NCI-H345 treated with DMSO at 0.1 percent for 48 hours (cell line): ENCODE data around the gene ASMTL.
"Not testable (repeated sequence)": the region's sequence is repeated elsewhere in the genome, so short reads cannot be mapped to it uniquely, and the experiment has no call there.

ENCODE experiments used
- DNase-seq: peaks from one replicate; lab custom pipeline; 2025; ENCODE audit not compliant: unreplicated experiment; lab: John Stamatoyannopoulos, UW

Gene ASMTL

DNA sequence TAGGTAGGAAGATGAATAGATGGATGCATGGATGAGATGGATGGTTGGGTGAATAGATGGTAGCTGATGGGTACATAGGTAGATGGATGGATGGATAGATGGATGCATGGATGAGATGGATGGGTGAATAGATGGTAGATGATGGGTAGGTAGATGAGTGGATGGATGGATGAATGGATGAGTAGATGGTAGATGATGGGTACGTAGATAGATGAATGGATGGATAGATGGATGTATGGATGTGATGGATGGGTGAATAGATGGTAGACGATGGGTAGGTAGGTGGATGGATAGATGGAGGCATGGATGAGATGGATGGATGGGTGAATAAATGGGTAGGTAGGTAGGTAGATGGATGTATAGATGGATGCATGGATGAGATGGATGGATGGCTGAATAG is 46.9 kb downstream of the ASMTL start:
- not testable (repeated sequence) for DNase-seq

DNA sequence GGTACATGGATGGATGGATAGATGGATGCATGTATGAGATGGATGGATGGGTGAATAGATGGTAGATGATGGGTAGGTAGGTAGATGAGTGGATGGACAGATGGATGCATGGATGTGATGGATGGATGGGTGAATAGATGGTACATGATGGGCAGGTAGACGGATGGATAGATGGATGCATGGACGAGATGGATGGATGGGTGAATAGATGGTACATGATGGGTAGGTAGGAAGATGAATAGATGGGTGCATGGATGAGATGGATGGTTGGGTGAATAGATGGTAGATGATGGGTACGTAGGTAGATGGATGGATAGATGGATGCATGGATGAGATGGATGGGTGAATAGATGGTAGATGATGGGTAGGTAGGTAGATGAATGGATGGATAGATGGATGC is 48.8 kb downstream of the ASMTL start:
- not testable (repeated sequence) for DNase-seq

DNA sequence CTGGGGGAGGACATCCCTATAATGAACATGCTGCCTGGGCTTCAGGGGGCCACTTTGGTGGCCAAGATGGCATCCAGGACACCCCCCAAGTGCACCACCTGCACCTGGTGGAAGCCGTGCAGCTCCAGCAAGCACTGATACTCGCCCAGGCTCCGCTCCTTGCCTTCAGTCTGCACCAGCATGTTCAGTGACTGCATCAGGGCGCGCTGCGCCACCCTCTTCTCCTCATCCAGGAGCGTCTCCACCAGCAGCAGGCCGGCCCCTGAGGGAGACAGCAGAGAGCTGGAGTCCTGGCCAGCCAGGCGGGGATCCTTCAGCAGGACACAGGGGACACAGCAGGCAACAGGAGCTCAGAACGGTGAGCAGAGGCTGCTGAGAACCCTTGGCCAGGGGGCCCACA is 49.5 kb downstream of the ASMTL start:
- no peak for DNase-seq

- no peak for DNase-seq
These were observed 50.9 kb downstream of the ASMTL start for GRCh38 chrX:1401611-1402430.

DNA sequence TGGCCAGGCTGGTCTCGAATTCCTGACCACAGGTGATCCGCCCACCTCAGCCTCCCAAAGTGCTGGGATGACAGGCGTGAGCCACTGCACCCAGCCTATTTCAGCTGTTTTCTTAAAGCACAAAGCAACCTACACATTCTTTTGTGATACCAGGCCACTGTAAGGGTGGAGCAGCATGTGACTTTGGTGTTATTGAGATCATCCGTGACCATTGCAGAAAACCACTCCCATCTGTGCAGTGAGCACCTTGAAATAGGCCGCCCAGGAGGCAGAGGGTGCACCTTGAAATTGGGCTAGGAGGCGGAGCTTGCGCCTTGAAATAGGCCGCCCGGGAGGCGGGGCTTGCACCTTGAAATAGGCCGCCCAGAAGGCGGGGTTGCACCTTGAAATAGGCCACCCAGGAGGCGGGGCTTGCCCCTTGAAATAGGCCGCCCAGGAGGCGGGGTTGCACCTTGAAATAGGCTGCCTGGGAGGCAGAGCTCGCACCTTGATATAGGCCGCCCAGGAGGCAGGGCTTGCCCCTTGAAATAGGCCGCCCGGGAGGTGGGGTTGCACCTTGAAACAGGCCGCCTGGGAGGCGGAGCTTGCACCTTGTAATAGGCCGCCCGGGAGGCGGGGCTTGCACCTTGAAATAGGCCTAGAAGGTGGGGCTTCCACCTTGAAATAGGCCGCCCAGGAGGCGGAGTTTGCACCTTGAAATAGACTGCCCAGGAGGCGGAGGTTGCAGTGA is 51.8 kb downstream of the ASMTL start:
- no peak for DNase-seq

- no peak for DNase-seq
These were observed 52.7 kb downstream of the ASMTL start for GRCh38 chrX:1400049-1400448.

DNA sequence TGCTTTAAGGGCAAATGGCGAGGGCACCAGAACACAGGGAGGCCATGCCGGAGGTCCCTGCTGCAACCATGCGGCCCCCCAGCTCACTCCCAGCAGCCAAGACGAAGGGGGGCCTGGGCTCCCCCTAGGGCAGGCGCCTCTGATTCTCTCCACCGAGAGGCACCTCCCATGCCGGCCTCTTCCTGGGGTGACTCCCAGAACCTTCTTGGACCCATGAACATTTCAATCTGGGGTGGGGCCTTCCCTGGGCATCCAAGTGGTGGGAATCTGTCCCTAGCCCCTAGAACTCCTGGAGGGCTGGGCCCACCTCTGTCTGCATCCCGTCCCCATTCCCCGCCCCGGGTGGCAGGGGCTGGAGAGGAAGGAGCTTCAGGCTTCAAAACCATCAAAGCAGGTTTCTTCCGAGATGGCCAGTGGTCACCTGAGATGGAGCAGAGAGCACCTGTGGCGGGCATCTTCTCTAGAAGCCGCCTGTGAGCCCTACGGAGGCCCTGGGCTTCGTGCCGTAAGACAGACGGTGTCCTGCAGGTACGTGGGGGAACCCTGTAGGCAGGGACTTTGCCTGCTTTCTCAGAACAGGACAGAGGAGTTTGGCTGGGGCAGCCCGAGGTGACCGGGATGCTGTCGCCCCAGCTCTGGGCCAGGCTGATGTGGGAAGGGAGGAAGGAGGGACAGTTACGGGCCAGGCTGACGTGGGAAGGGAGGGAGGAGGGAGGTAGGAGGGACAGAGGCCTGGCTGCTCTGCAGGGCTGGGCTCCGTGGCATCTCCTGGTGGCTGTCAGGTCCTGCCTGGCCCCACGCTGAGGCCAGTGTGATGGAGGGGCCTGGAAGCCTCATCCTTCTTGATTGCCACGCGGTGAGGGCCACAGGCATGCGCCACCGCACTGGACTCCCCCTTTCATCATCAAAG is 54.0 kb downstream of the ASMTL start:
- DNase-seq, result no peak

DNA sequence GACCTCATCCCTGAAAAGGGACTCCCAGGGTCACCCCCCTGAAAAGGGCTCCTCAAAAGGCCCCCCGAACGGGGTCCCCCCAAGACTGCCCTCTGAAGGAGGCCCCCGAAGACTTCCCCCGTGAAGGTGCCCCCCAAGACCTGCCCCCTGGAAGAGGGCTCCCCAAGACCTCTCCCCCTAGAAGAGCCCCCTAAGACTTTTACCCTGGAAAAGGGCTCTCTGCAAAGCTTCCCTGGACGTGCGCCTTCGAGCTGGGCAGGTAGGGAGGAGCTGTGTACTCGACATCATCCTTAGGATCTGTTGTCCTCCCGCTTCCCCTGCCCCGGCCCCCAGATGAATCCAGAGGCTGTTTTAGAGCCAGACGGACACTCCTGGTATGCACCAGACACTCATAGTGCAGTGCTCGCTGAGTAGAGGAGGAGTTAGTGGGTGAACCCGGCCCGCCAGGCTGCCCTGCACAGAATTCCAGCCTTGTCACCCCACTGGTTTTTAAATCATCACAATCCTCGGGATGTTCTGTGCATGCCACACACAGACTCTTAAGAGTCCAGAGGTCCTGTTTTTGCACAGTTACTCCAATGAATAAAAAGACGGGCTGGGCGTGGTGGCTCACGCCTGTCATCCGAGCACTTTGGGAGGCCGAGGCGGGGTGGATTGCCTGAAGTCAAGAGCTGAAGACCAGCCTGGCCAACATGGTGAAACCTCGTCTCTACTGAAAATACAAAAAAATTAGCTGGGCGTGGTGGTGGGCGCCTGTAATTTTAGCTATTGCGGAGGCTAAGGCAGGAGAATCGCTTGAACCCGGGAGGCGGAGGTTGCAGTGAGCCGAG is 55.1 kb downstream of the ASMTL start:
- no peak for DNase-seq

DNA sequence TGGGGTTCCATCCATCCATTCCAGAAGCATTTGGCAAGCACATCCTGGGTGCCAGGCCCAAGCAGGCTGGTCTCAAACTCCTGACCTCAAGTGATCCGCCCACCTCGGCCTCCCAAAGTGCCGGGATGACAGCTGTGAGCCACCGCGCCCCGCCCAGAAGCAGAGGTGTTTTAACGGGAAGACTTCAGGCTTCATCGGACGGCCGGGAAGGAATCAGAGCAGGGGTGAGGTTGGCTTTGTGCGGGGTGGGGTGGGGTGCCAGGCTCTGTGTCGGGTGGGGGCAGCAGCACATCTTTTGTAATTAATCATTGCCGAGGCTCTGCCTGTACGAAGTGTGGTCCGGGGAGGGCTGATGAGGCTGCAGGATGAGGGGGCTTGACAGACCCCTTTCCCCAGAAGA is 55.7 kb downstream of the ASMTL start:
- DNase-seq, result no peak

DNA sequence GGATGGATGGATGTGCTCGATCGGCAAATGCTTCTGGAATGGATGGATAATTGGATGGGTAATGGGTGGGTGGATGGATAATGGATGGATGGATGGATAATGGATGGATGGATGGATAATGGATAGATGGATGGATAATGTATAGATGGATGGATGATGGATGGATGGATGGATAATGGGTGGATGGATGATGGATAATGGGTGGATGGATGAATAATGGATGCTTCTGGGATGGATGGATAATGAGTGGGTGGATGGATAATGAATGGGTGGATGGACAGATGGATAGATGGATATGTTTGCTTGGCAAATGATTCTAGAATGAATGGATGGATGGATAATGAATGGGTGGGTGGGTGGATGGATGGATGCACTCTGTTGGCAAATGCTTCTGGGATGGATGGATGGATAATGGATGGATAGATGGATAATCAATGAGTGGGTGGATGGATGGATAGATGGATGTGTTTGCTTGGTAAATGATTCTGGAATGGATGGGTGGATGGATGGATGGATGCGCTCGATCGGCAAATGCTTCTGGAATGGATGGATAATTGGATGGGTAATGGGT is 57.0 kb downstream of the ASMTL start:
- no peak for DNase-seq

- no peak for DNase-seq
These were observed 57.8 kb downstream of the ASMTL start for GRCh38 chrX:1394731-1395501.

DNA sequence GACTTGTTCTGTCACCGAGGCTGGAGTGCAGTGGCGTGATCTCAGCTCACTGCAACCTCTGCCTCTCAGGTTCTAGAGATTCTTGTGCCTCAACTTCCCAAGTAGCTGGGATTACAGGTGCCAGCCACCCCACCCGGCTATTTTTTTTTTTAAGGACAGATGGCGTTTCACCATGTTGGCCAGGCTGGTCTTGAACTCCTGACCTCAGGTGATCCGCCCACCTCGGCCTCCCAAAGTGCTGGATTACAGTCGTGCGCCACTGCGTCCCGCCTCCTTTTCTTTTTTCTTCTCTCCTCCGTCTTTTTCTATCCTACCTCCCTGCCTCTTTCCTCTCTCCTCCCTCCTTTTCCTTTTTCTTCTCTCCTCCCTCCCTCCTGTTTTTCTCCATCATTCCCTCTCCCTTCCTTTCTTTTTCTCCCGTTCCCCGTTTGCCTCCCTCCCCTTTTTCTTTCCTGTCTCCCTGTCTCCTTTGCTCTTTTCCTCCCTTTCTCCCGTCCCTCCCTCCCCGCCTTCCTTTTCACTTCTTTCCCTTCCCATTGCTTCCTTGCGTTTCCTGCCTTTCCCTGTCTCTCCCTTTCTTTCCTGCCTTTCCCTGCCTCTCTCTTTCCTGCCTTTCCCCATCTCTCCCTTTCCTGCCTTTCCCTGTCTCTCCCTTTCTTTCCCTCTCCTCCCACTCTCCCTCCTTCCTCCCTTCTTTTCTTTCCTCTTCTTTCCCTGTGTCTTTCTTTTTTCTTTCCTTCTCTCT is 58.7 kb downstream of the ASMTL start:
- DNase-seq, result no peak

- DNase-seq, result no peak
These were observed 60.2 kb downstream of the ASMTL start for GRCh38 chrX:1392376-1393068.

GRCh38 chrX:1391707-1392375 is 60.9 kb downstream of the ASMTL start, which contains the start of gene SLC25A6:
Gene SLC25A6 (minus strand): TSS chrX:1392113. CDS start chrX:1392009, 104 bp downstream.
- no peak for DNase-seq

DNA sequence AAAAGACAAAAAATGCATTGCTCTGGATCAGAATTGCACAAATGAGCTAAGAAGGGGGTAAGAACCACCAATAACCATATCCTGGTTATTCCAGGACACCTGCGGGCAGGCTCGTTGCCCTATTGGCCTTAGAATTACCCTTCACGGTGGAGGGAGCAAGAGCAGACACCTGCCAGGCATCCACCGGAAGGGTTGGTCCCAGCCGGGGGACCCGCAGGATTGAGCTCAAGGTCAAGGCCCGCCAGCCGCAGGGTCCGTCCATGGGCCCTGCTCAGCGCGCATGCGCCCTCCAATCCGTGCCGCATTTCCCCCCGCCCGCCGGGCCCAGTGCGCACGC is 61.4 kb downstream of the ASMTL start:
- no peak for DNase-seq

DNA sequence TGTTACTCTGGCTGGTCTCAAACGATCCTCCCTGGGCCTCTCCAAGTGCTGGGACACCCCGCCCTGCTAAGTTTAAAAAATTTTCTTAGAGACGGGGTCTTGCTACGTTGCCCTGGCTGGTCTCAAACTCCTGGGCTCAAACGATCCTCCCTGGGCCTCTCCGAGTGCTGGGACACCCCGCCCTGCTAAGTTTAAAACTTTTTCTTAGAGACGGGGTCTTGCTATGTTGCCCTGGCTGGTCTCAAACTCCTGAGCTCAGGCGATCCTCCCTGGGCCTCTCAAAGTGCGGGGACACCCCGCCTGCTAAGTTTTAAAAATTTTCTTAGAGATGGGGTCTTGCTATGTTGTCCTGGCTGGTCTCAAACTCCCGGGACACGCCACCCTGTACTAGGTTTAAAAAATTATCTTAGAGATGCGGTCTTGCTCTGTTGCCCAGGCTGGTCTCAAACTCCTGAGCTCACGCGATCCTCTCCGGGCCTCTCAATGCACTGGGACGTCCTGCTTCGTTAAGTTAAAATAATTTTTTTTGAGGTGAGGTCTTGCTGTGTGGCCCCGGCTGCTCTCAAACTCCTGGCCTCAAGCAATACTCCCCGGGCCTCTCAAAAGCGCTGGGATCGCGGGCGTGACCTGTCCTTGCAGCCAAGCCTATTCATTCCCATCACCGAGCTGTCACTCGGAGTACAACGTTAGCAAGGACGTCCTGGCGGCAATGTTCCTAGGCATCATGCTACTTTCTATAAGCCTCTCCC is 61.9 kb downstream of the ASMTL start:
- DNase-seq, result no peak

GRCh38 chrX:1389993-1390285 is 62.8 kb downstream of the ASMTL start:
- no peak for DNase-seq
